ENCODE measurements around the gene SETD1A. TPM values are rescaled to one million over a fixed set of nuclear protein-coding genes. Genes with fewer than 3 reads are reported as not detected.

SETD1A gene
- total RNA-seq, 1 experiment from 2014 or later: 28.8 TPM

- Mint-ChIP-seq H3K4me3 (ENCODE audit: low read depth, unreplicated experiment) (no peak overlapping the region), H3K27ac (ENCODE audit: unreplicated experiment) (no peak overlapping the region), H3K27me3 (ENCODE audit: unreplicated experiment) (no peaks in the 10 kb centered on the region), H3K9me3 (ENCODE audit: low read depth, unreplicated experiment) (no peaks in the 10 kb centered on the region), H3K36me3 (ENCODE audit: insufficient read depth, unreplicated experiment) (peaks cover 72% of the 10 kb centered on the region), H3K4me1 (ENCODE audit: low read depth, unreplicated experiment) (no peaks in the 10 kb centered on the region)
- no TSS peak for BruUV-seq (replicated peaks)
- DNase-seq: no peak
- intact Hi-C loops (cut with micrococcal nuclease; ENCODE audit: unreplicated experiment): no loop called here
- TF ChIP-seq CTCF (IDR thresholded peaks at IDR 0.05; ENCODE audit: unreplicated experiment): no peak
- CTCF ChIA-PET: no interaction called here
Observed at GRCh38 chr16:30965436-30965835, 7.9 kb downstream of the SETD1A start.

- Mint-ChIP-seq H3K27me3 (ENCODE audit: unreplicated experiment) (no peaks in the 10 kb centered on the region), H3K9me3 (ENCODE audit: low read depth, unreplicated experiment) (no peaks in the 10 kb centered on the region), H3K4me3 (ENCODE audit: low read depth, unreplicated experiment) (no peak overlapping the region), H3K27ac (ENCODE audit: unreplicated experiment) (no peak overlapping the region), H3K4me1 (ENCODE audit: low read depth, unreplicated experiment) (no peaks in the 10 kb centered on the region), H3K36me3 (ENCODE audit: insufficient read depth, unreplicated experiment) (peaks cover 71% of the 10 kb centered on the region)
- BruUV-seq (replicated peaks): no TSS peak
- intact Hi-C loops (cut with micrococcal nuclease; ENCODE audit: unreplicated experiment): no loop called here
- no peak for DNase-seq
- no peak for TF ChIP-seq CTCF (IDR thresholded peaks at IDR 0.05; ENCODE audit: unreplicated experiment)
- CTCF ChIA-PET: no interaction called here
Observed at GRCh38 chr16:30966033-30966619, 8.6 kb downstream of the SETD1A start.

- no peak for DNase-seq
- no TSS peak for BruUV-seq (replicated peaks)
- Mint-ChIP-seq H3K36me3 (ENCODE audit: insufficient read depth, unreplicated experiment) (peaks cover 74% of the 10 kb centered on the region), H3K4me1 (ENCODE audit: low read depth, unreplicated experiment) (no peaks in the 10 kb centered on the region), H3K27me3 (ENCODE audit: unreplicated experiment) (no peaks in the 10 kb centered on the region), H3K27ac (ENCODE audit: unreplicated experiment) (peak overlapping the region; percentile 17), H3K9me3 (ENCODE audit: low read depth, unreplicated experiment) (no peaks in the 10 kb centered on the region), H3K4me3 (ENCODE audit: low read depth, unreplicated experiment) (no peak overlapping the region)
- intact Hi-C loops (cut with micrococcal nuclease; ENCODE audit: unreplicated experiment): no loop called here
- CTCF ChIA-PET: no interaction called here
- no peak for TF ChIP-seq CTCF (IDR thresholded peaks at IDR 0.05; ENCODE audit: unreplicated experiment)
Observed at GRCh38 chr16:30967795-30968194, 10.2 kb downstream of the SETD1A start.

- Mint-ChIP-seq H3K9me3 (ENCODE audit: low read depth, unreplicated experiment) (no peaks in the 10 kb centered on the region), H3K27ac (ENCODE audit: unreplicated experiment) (no peak overlapping the region), H3K4me1 (ENCODE audit: low read depth, unreplicated experiment) (no peaks in the 10 kb centered on the region), H3K27me3 (ENCODE audit: unreplicated experiment) (no peaks in the 10 kb centered on the region), H3K4me3 (ENCODE audit: low read depth, unreplicated experiment) (no peak overlapping the region), H3K36me3 (ENCODE audit: insufficient read depth, unreplicated experiment) (peaks cover 84% of the 10 kb centered on the region)
- CTCF ChIA-PET: interaction anchor here (0.9 to 1.1 kb wide), 2 partner anchors 11 to 13 kb away, joined by 3 read pairs; no protein-coding TSS in a partner anchor
- intact Hi-C loops (cut with micrococcal nuclease; ENCODE audit: unreplicated experiment): no loop called here
- DNase-seq: no peak
- TF ChIP-seq CTCF (IDR thresholded peaks at IDR 0.05; ENCODE audit: unreplicated experiment): no peak
- BruUV-seq (replicated peaks): no TSS peak
Observed at GRCh38 chr16:30969246-30969842, 11.8 kb downstream of the SETD1A start.

Measured in Calu3 (cell line).